GM18519 (cell line): ENCODE data around the gene OR51I1.
A peak's percentile ranks its signal among the peaks of the same experiment; 100 is the strongest.

Experiments
- ATAC-seq: cut with Tn5 transposase; IDR thresholded peaks from one replicate; pipeline ENCODE4 v1.9.1; 2021; ENCODE audit warnings: mild to moderate bottlenecking, moderate library complexity; ENCODE audit not compliant: unreplicated experiment, low FRiP score

Gene OR51I1

DNA sequence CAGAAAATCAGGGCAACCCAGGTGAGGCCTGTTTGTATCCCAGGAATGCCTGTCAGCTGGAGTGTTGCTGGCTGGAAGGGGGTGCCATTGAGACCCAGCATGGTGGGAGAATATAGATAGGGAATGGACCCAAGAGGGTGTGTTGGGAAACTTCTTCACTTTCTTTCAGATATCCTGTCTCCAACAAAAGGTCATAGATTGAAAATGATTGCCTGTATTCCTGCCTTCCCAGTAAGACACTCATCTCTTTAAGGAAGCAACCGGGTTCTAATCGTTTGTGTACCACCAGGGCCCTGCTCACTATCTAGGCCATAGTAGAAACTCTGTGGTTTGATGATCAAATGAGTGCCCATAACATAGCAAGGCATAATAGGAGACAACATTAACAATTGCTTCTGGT lies at the start of gene OR51I1:
OR51I1 (minus strand) TSS at position 101 of the 400 bp plus-strand sequence; CDS start at position 101, 0 bp downstream.
- ATAC-seq = no peak

- no peak for ATAC-seq
Measured at GRCh38 chr11:5489576-5490357, 48.5 kb upstream of the OR51I1 start.

DNA sequence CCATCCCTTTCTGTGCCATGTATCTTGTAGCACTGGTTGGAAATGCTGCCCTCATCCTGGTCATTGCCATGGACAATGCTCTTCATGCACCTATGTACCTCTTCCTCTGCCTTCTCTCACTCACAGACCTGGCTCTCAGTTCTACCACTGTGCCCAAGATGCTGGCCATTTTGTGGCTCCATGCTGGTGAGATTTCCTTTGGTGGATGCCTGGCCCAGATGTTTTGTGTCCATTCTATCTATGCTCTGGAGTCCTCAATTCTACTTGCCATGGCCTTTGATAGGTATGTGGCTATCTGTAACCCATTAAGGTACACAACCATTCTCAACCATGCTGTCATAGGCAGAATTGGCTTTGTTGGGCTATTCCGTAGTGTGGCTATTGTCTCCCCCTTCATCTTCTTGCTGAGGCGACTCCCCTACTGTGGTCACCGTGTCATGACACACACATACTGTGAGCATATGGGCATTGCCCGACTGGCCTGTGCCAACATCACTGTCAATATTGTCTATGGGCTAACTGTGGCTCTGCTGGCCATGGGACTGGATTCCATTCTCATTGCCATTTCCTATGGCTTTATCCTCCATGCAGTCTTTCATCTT lies 47.6 kb upstream of the OR51I1 start:
- ATAC-seq = no peak

DNA sequence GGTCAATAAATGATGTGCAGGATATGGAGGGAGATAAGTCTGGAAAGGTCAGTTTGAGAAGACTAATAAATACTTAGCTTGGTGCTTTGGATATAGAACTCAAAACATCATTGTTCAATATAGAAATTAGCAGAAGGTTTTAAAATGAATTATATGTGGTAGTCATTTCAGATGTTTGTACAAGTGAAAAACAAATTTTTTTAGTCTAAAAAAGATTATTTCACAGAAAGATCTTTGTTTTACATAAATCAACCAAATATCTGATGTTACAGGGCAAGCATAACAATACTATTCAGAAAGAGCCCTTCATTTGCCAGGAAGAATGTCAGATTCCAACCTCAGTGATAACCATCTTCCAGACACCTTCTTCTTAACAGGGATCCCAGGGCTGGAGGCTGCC lies 47.1 kb upstream of the OR51I1 start, which contains the start of gene OR52D1:
OR52D1 (plus strand) TSS at position 301 of the 400 bp plus-strand sequence; CDS start at position 323, 22 bp downstream.
- no peak for ATAC-seq

GRCh38 chr11:5486421-5486820 lies 45.1 kb upstream of the OR51I1 start:
- ATAC-seq = no peak

- ATAC-seq = no peak
Measured at GRCh38 chr11:5486003-5486402, 44.7 kb upstream of the OR51I1 start.

DNA sequence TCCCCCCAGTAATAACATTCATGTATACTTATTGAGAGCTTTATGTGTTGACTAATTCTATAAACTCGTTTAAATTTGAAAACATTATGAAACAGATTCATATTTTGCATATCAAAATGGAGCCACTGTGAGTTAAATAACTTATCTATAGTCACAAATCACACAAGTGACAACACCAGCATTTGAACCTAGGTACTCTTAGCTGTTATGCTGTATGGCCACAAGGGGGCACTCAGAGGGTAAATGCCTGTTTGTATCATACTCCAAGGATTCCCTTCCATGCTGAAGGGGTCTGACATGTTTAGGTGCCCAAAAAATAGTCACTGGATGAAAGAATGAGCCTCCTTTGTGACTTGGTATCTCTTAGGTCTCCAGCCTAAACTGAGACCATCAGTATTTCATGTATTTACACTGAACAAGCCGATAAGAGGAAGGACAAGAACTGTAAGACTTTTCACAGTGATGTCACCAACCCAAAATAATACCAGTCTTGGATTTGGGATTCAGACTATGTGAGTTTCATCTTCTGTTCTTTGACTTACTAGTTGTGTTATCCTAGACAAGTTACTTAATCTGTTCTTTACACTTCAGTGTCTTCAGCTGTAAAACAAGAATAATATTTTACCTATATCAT lies 35.0 kb upstream of the OR51I1 start:
- peak; percentile 92 for ATAC-seq

DNA sequence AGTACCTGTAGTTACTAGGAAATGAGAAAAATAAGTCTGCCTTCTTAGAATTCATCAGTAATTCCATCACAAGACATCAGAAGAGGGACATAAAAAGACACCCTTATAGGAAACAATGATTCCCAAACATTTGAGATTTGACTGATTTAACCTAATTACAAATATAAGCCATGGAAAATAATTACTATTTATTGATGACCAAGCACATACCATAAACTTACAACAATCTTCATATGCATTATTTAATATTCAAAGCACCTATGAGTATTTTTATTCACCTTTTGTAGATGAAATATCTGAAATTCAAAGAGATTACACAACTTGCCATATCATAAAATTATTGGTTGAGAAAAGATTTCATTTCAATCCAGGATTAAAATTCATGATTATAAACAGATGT lies 32.6 kb upstream of the OR51I1 start:
- ATAC-seq = no peak

DNA sequence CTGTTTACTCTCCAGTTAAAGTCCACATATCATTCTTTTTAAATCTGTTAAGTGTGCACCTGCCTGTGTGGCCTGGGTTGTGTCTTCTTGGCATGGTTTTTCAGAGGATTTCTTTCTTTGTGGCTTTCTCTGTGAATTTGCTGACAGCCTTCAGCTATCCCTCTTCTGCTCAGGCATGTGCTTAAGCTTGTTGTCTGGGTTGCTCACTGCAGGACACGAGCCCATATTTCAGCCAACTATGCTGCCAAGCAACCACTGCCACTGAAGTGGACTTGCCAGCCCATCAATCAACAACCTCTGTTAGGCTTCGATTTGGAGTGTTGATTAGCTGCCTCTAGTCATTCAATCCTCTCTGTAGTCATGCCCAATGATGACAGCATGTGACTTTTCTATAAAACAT lies 26.2 kb upstream of the OR51I1 start:
- ATAC-seq = no peak

DNA sequence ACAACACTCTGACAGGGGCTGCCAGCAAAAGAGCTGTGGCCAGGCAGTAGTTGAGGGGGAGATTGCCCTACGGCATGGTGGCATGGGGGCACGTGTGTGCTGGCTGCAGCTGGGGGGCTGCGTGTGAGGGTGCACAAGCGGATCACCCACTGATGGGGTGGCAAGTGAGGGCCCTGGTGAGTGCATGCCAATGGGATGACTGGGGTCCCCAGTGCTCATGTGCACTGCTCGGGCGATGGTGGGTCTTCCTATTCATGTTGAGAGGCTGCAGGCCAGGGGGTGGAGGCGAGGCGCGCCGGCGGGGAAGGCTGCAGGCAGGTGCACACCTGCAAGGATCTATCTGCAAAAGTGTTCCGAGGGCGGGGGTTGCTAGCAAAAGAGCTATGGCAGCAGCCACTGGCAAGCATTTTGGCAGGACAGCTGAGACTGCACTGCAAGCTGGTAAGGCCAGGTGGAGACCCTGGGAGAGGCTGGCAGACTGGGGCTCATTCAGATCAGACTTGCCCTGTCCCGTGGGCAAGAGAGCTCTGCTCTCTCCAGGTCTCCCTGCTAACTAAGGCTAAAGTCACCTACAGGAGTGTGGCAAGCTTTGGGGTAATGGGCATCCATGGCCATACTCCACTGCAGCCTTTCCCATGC lies 19.8 kb upstream of the OR51I1 start:
- no peak for ATAC-seq

GRCh38 chr11:5449432-5449831 lies 8.1 kb upstream of the OR51I1 start:
- ATAC-seq = no peak

- no peak for ATAC-seq
Measured at GRCh38 chr11:5449023-5449422, 7.7 kb upstream of the OR51I1 start, which contains the start of gene OR51I2. Gene OR51I2 (plus strand): TSS chr11:5449323. CDS start chr11:5453489, 4,166 bp downstream.

DNA sequence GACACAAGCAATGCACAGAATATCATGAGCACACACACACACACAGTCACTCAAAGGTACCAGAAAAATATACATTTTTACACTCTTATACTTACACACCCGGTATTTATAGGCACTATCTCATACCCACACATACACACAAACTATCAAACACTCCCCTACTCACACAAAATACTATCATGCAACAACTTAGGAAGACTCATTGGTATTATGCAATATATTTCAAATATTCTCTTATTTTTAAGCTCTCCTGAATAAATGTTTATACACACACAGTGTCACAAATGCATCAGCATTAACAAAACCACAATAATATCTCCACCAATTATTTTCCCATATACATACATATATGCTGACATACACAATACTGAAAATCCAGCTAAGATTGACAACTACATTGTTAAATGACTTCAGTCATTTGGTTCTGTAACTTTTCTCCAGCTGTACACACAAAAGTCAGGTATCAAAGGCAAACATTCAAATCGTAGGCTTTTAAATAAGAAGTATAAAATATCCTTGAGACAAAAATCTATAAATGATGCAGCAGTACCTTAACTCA lies 2.6 kb upstream of the OR51I1 start:
- ATAC-seq = no peak

- no peak for ATAC-seq
Measured at GRCh38 chr11:5423131-5423530, 18.2 kb downstream of the OR51I1 start.

DNA sequence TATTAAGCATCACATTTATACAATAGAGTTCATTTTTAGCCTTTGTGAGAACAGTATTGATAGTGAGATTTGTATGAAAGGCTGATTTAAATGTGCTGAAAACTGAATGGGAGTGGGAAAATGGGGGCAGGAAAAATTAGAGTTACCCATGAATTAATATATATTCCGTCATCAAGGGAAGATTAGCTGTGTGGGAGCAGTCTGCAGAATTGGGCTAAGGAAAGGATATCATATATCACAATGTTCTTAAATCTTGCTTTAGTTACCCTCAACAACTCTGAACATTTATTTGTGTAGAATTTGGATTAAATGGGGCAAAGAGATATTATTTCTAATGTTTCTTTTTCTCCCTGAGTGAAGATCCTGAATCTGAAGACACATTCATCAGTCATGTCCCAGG lies 19.5 kb downstream of the OR51I1 start, which contains the start of gene OR51Q1:
OR51Q1 (plus strand) TSS at position 301 of the 400 bp plus-strand sequence; CDS start at position 391, 90 bp downstream.
- no peak for ATAC-seq

GRCh38 chr11:5420993-5421392 lies 20.3 kb downstream of the OR51I1 start:
- ATAC-seq = no peak

- no peak for ATAC-seq
Measured at GRCh38 chr11:5405173-5405572, 36.1 kb downstream of the OR51I1 start.

GRCh38 chr11:5398936-5399335 lies 42.4 kb downstream of the OR51I1 start:
- ATAC-seq = no peak

GRCh38 chr11:5394091-5394490 lies 47.2 kb downstream of the OR51I1 start:
- ATAC-seq = no peak
